Measurements from ENCODE around the gene MSH5. TPM values are rescaled to one million over a fixed set of nuclear protein-coding genes. Genes with fewer than 3 reads are reported as not detected.

Gene MSH5
- total and polyA plus RNA-seq, 2 of the 13 experiments (the other 11 are each of a cell fraction or from before 2014, with no cell fraction given) = 10.2 to 38.7 TPM

GRCh38 chr6:31729515-31729978 lies 10.3 kb upstream of the MSH5 start (continued):
- no peak; the same call in 1 of the 2 replicates for TF ChIP-seq KIAA2018 (CRISPR knock-in tag; IDR thresholded peaks at IDR 0.05; ENCODE audit: borderline replicate concordance)
- 0 out of 2 replicates have a peak, but pooled peaks have one; percentile 22 for TF ChIP-seq ZNF709 (CRISPR knock-in tag; IDR thresholded peaks at IDR 0.05)
- 0 out of 2 replicates have a peak, but pooled peaks have one; percentile 32 for TF ChIP-seq HES4 (CRISPR knock-in tag; IDR thresholded peaks at IDR 0.05; ENCODE audit: borderline replicate concordance)
- TF ChIP-seq REL (CRISPR knock-in tag; conservative IDR thresholded peaks at IDR 0.05) = peak; percentile 71; the same call in 1 of the 2 replicates
- TF ChIP-seq, protein P1, sequence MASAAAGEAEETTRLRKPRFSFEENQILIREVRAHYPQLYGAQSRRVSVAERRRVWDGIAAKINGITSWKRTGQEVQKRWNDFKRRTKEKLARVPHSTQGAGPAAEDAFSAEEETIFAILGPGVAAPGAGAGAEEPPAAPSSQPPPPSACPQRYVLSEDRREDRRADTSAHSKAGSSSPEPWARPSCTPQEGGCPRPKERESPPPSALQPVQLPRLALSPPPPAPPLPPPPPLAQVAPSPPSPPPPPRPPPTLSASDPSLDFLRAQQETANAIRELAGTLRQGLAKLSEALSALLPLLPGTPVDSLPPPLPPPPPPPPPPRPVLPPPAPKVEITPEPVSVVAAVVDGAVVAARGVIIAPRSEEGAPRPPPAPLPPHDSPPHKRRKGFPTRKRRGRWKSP (CRISPR knock-in tag; IDR thresholded peaks at IDR 0.05) = 0 out of 2 replicates have a peak, but pooled peaks have one; percentile 63
- no peak for TF ChIP-seq HHEX (CRISPR knock-in tag; IDR thresholded peaks at IDR 0.05)
- TF ChIP-seq MTA1 (CRISPR knock-in tag; IDR thresholded peaks at IDR 0.05; ENCODE audit: borderline replicate concordance) = no peak; the same call in 1 of the 2 replicates
- no peak for TF ChIP-seq PCBP1 (IDR thresholded peaks at IDR 0.05; ENCODE audit: borderline replicate concordance, low read depth, low read length)
- TF ChIP-seq ZNF614 (CRISPR knock-in tag; IDR thresholded peaks at IDR 0.05; ENCODE audit: borderline replicate concordance) = peak; percentile 72
- TF ChIP-seq, protein P2, sequence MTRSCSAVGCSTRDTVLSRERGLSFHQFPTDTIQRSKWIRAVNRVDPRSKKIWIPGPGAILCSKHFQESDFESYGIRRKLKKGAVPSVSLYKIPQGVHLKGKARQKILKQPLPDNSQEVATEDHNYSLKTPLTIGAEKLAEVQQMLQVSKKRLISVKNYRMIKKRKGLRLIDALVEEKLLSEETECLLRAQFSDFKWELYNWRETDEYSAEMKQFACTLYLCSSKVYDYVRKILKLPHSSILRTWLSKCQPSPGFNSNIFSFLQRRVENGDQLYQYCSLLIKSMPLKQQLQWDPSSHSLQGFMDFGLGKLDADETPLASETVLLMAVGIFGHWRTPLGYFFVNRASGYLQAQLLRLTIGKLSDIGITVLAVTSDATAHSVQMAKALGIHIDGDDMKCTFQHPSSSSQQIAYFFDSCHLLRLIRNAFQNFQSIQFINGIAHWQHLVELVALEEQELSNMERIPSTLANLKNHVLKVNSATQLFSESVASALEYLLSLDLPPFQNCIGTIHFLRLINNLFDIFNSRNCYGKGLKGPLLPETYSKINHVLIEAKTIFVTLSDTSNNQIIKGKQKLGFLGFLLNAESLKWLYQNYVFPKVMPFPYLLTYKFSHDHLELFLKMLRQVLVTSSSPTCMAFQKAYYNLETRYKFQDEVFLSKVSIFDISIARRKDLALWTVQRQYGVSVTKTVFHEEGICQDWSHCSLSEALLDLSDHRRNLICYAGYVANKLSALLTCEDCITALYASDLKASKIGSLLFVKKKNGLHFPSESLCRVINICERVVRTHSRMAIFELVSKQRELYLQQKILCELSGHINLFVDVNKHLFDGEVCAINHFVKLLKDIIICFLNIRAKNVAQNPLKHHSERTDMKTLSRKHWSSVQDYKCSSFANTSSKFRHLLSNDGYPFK (CRISPR knock-in tag; IDR thresholded peaks at IDR 0.05; ENCODE audit: borderline replicate concordance) = no peak

Data from HepG2 (cell line).